Inflammatory macrophage (primary cell): Measurements from ENCODE around the gene CYTH4.
"Not testable (repeated sequence)": the region's sequence is repeated elsewhere in the genome, so short reads cannot be mapped to it uniquely, and the experiment has no call there.

Experiments
- DNase-seq, 2 donors: peaks; one replicate each; pipeline ENCODE4 v3.0.0-alpha.2; 2020 to 2022

Gene CYTH4

GRCh38 chr22:37248251-37248650 lies 34.1 kb upstream of the CYTH4 start:
- no peak for DNase-seq

DNA sequence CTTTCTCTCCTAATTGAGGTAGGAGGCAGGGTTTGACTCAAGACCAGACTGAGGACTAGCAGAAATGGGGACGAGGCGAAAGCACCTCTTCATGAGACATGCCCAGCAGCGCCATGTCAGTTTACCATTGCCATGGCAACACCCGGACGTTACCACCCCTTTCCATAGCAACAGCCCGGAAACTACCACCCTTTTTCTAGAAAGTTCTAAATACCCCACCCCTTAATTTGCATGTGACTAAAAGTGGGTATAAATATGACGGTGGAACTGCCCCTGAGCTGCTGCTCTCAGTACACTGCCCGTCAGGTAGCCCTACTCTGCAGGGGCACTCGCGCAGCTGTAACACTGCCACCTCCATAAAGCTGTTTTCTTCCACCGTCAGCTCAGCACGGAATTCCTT lies 32.3 kb upstream of the CYTH4 start:
- no peak for DNase-seq

DNA sequence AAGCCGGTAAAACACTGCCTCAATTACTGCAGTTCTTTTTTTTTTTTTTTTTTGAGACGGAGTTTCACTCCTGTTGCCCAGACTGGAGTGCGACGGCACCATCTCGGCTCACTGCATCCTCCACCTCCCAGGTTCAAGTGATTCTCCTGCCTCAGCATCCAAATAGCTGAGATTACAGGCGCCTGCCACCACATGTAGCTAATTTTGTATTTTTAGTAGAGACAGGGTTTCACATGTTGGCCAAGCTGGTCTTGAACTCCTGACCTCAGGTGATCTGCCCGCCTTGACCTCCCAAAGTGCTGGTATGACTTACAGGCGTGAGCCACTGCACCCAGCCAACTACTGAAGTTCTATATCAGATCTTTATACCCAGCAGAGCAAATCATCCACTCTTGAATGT lies 30.5 kb upstream of the CYTH4 start:
- not testable (repeated sequence) for DNase-seq

DNA sequence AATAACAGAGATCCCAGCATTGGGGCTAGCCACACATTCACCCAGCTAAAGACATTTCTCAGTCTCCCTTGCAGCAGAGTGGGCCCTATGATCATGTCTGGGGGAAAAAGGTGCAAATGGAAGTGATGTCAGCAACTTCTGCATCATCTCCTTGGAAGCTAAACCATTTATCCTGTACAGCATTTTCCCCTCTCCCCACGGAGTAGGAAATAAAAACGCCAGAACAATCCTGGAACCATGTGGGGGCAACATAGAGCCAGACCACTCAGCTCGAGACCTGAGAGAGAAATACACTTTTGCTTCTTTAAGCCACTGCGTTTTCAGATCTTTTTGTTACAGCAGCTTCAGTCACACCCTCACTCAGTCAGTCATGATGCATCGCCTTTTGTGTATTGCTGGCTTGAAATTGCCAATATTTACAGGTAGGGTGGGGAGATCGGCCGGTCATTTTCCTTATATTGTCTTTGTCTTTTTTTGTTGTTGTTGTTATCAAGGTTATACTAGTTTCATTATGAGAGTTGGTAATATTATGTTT lies 29.1 kb upstream of the CYTH4 start:
- DNase-seq, result no peak

DNA sequence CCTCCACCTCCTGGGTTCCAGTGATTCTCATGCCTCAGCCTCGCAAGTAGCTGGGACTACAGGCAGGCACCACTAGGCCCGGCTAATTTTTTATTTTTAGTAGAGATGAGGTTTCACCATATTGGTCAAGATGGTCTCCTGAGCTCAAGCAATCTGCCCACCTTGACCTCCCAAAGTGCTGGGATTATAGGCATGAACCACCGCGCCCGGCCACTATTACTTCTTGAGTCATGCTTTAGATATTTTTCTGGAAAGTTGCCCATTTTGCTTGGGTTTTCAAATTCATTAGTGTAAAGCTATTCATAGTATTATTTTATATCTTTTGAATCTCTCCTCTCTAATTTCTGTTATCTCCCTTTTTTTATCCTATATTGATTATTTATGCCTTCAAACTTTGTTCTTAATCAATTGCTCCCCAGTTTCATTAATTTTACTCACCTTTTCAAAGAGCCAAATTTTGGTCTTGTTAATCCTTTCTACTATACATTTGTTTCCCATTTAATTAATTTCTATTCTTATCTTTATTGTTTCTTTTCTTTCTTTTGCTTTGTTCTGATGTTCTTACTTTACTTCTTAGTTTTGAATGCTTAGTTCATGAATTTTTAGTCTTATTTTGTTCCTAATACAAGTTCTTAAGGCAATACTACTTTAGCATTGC lies 28.0 kb upstream of the CYTH4 start:
- DNase-seq, result no peak

- DNase-seq, result no peak
These were observed 27.5 kb upstream of the CYTH4 start for GRCh38 chr22:37254867-37255233.

DNA sequence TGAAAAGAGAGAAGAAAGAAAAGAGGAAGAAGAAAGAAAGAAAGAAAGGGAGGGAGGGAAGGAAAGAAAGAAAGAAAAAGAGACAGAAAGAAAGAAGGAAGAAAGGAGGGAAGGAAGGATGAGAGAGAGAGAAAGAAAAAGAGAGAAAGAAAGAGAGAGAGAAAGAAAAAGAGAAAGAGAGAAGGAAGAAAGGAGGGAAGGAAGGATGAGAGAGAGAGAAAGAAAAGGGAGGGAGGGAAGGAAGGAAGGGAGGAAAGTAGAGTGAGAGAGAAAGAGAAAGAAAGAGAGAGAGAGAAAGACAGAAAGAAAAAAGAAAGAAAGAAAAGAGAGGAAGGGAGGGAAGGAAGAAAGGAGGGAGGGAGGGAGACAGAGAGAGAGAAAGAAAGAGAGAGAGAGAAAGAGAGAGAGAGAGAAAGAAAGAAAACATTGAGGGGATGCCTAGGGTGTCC lies 26.7 kb upstream of the CYTH4 start:
- no peak for DNase-seq

DNA sequence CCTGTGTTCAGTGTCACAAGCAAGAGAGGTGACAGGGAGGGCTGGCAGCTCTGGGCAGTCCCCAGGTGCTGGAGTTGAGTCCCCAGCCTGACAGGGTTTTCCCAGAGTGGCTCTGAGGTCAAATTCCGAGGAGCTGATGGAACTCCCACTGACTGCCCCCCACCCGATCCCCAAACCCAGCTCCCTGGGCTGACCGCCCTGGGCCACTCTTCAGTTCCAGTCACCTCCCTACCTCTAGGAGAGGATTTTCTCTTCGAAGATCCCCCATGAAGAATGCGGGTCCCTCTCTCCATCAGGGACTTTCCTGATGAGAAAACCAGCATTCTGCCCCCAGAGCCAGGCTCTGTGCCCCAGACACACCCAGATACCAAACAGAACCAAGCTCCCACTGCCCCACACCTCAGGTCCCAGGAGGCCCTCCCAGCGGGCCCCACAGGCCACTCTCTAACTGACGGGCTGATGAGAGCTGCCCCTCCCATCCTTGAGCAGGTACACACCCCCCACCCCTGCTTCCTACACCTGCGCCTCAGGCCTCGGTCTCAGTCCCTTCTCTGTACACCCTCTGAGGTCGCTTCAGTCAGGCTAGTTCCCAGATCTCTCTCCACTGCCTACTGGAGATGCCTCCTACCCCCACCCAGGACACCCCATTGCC lies 26.1 kb upstream of the CYTH4 start:
- no peak for DNase-seq

DNA sequence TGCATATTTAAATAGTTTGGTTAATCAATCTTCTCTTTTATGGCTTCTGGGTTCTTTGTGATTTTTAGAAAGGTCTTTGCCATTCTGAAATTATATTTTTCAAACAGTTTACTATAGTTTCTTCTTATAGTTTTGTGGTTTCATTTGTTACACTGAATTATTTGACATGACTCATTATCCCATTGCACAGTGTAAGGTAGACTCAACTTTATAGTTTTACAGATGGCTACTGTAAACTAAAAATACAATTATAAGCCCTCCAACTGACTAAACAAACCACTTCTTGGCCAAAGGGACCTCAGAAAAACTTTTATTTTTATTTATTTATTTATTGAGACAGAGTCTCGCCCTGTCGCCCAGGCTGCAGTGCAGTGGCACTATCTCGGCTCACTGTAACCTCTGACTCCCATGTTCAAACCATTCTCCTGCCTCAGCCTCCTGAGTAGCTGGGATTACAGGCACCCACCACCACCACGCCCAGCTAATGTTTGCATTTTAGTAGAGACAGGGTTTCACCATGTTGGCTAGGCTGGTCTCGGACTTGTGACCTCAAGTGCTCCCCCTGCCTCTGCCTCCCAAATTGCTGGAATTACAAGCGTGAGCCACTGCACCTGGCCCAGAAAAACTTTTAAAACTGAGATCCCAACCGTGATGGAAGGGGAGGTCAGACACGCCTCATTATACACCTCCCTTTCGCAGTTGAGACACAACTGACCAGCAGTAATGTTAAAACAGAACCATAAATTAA lies 24.1 kb upstream of the CYTH4 start:
- DNase-seq, result no peak

DNA sequence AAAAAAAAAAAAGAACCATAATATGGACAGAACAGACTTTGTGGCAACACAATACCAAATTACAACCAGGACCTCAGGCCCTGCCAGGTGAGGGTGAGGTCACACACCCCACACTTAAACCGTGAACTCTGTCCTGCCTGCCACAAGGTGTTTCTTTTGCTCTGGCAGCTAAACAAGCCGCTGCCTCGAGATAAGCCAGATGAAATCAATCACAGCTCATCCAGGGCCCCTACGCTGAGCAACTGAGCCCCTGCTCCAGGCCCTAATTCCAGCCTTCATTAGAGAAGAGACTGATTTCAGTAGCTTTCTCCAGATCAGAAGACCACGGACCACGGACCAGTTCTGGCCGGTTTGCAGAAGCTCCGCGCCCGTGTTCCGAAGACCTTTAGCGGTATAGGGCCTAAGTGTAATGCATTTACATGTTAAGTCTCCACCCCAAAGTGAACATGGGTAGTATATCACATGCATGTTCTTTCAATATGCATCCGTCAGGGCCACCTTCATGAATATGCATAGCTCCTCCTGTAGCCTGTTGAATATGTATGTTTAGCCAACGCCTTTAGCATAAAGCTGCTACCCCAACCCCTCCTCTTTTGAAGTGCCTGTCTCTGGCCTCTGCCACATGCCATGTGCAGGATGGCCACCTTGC lies 23.4 kb upstream of the CYTH4 start:
- DNase-seq, result no peak

DNA sequence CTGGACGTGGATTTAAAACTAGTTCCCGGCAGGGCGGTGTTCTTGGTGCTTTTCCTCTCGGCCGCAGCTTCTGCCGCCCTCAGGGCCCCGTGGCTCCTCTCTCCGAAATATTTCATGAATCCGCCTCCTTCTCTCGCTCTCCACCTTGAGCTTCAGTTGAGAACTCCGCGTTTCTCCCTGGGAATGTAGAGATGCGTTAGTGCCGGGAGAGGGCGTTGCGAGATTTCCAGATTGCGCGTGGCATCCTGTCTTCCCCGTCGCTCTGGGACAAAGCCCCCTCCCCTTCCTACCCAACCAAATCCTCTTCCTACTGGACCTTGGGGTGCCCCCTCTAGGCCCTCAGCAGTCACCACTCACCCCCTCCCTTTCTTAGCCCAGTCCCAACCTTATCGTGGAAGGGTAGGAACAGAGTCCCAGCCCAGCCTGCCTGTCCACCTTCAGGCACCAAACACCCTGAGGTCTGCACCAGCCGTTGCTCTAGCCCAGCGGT lies 22.7 kb upstream of the CYTH4 start:
- peak; percentile 42 to 55 for DNase-seq

- no peak for DNase-seq
These were observed 22.0 kb upstream of the CYTH4 start for GRCh38 chr22:37260155-37260795.

GRCh38 chr22:37260901-37261336 lies 21.4 kb upstream of the CYTH4 start:
- peak; percentile 70 to 71 for DNase-seq

DNA sequence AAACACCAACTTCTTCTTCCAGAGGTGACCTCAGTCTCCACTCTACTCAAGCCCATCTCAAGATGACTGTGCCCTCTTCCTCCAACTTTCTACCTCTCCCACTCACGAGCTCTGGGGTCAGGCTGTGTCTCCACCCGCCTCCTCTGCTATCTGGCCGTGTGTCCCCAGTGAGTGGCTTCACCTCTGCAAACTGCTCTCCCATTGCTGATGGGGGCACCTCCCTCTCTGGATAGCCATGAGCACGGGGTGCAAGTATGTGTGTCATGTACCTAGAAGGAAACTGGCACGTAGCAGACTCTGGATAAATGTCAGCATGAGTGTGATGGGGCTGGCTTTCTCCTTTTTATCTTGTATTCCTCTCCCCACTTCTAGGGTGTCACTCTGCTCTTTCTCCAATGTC lies 20.0 kb upstream of the CYTH4 start:
- DNase-seq, result peak in 1 of 2 donors; percentile 40

- DNase-seq, result no peak
These were observed 18.1 kb upstream of the CYTH4 start for GRCh38 chr22:37263966-37264887.

DNA sequence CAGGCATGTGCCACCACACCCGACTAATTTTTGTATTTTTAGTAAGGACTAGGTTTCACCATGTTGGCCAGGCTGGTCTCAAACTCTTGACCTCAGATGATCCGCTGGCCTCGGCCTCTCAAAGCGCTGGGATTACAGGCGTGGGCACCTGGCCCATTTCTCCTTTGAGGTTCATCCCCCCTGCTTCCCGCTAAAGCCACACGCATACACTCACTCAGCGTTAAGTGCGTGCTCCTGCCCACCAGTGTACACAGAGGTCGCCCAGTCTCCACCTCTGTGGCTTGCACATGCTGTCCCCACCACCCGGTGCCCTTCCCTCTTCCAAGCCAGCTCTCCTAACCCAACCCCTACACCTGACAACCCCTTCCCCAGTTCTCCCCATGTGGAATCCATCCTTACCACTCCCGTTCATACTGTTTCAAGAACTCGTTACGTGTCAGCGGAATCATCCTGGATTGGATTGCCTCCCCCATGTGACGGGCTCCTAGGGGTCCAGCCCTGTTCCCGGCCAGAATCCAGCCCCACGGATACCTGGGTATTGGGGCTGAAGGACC lies 15.7 kb upstream of the CYTH4 start:
- no peak for DNase-seq

- peak in 1 of 2 donors; percentile 40 for DNase-seq
These were observed 15.1 kb upstream of the CYTH4 start for GRCh38 chr22:37267135-37267587.

DNA sequence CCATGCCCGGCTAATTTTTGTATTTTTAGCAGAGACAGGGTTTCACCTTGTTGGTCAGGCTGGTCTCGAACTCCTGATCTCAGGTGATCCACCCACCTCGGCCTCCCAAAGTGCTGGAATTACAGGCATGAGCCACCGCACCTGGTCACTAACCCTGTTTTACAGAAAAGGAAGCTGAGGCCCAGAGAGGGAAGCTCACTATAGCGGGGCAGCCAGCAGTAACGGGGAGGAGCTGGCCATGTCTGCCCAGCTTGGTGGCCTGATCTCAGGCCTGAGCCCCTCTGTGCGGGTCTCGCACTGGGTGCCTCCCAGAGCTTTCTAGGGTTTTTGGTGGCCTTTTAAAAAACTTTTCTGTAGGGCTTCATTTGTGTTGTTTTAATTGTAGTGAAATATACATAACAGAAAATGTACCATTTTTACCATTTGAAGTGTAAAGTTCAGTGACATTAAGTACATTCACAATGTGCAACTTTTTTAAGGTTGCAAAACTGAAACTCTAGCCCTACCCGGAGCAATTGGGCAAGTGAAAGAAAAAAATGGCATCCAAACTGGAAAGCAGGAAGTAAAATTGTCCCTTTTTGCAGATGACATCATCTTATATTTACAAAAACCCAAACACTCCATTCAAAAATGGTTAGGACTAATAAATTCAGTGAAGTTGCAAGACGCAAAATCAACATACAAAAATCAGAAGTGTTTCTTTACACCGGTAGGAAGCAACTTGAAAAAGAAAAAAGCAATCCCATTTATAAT lies 14.5 kb upstream of the CYTH4 start:
- DNase-seq, result peak; percentile 88 to 94

DNA sequence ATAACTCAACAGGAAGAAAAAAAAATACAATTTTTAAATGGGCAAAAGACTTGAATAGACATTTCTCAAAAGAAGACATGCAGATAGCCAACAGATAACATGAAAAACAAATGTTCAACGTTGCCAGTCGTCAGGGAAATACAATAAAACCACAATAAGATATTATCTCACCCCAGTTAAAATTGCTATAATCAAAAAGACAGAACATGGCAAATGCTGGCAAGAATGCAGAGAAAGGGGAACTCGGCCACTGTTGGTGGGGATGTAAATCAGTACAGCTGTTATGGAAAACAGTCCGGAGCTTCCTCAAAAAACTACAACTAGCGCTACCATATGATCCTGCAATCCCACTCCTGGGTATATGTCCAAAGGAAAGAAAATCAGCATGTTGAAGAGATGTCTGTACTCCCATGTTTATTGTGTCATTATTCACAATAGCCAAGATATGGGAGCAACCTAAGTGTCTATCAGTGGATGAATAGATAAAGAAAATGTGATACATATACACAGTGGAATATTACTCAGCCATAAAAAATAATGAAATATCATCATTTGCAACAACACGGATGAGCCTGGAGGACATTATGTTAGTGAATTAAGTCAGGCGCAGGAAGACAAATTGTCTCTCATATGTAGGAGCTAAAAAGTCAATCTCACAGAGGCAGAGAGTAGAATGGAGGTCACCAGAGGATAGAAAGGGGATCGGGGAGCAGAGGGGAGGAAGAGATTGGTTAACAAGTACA lies 12.2 kb upstream of the CYTH4 start:
- DNase-seq, result peak; percentile 74 to 76
